NCI-H2196 (cell line): ENCODE results near the gene PADI2.
A peak's percentile ranks its signal among the peaks of the same experiment; 100 is the strongest.
"Not testable (repeated sequence)": the region's sequence is repeated elsewhere in the genome, so short reads cannot be mapped to it uniquely, and the experiment has no call there.

Experiments
- DNase-seq: peaks from one replicate; lab custom pipeline; 2025; ENCODE audit not compliant: unreplicated experiment; lab: John Stamatoyannopoulos, UW

The PADI2 gene

GRCh38 chr1:17086751-17087150 is 32.5 kb downstream of the PADI2 start:
- no peak for DNase-seq

GRCh38 chr1:17084787-17085186 is 34.5 kb downstream of the PADI2 start:
- no peak for DNase-seq

- no peak for DNase-seq
These were observed 36.5 kb downstream of the PADI2 start for GRCh38 chr1:17082761-17083160.

DNA sequence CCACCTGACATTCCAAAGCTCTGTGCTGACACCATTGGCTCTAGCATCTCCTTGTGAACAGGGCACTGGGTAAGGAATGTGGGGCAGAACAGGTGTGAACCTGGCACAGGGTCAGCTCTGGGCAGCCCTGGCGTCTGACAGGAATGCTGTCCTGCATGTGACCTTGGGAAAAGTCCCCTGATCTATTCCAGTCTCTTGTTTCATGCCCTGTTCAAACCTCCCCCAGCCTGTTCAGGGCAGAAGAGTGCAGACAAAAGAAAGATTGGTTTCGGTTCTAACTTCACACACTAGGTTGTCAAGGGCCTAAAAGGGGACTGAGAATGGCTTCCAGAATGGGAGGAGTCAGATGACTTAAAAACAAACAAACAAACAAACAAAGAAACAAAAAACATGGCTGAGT is 37.8 kb downstream of the PADI2 start:
- DNase-seq: peak; percentile 26

GRCh38 chr1:17080880-17081279 is 38.4 kb downstream of the PADI2 start:
- no peak for DNase-seq

DNA sequence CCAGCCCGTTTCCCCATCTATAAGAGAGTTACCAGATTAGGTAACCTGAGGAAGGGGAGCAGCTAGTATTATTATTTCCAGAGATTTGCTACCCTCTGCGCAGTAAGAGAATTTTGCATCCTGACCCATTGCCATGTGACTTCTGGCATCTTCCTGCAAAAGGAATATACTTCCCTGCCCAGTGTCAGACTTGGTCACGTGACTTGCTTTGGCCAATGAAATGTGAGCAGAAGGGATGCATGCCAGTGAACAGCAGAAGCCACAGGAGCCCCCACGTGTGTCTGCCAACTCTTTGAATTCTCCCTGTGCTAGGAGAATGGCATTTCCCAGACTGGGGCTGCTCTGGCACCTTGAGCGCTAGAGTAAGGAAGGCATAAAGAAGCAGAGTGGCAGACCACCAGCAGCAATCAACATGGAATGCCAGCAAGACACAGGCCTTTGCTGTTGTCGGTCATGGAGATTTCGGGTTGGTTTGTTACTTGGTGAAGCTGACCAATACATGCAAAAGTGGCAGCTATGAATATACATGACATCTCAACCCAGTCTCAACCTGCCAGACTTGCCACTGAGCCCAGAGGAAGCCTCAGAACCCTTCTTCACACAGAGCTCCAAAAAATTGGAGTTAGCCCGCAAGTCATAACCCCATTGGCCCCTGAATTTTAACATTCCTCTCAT is 39.0 kb downstream of the PADI2 start:
- DNase-seq: no peak

DNA sequence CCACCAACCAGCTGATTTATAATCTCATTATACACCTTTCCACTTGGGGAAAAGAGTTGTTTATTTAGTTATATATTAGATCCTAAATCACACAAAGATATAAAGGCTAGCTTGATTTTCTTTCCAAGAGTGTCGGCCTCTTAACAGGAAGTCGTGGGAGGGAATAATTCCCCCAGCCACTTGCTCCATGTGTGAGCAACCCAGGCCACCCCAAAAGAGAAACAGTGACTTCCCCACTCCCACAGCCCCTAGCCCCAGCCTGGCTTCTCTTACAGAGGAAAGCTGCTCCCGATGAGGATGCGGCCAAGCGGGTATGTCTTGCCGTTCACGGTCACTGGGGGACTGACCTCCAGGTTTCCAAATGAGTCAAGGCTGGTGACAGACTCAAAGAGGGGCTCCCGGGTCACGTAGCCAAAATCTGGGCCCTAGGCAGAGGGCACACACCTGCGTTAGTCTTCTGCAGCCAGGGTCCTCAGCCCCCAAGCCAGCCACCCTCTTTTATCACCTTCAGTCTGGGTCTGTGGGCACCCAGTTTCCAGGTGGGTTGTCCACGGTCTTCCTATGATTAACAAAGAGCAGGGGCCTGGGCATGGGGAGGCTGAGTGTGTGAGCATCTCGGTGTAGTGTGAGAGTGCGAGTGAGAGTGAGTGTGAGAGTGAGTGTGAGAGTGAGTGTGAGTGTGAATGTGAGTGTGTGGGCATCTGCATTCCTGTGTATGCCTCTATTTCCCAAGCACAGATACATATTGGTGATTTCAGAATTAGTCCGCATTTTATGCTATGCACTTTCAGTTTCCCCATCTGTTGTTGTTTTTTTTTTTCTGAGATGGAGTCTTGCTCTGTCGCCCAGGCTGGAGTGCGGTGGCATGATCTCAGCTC is 40.0 kb downstream of the PADI2 start:
- DNase-seq: no peak

DNA sequence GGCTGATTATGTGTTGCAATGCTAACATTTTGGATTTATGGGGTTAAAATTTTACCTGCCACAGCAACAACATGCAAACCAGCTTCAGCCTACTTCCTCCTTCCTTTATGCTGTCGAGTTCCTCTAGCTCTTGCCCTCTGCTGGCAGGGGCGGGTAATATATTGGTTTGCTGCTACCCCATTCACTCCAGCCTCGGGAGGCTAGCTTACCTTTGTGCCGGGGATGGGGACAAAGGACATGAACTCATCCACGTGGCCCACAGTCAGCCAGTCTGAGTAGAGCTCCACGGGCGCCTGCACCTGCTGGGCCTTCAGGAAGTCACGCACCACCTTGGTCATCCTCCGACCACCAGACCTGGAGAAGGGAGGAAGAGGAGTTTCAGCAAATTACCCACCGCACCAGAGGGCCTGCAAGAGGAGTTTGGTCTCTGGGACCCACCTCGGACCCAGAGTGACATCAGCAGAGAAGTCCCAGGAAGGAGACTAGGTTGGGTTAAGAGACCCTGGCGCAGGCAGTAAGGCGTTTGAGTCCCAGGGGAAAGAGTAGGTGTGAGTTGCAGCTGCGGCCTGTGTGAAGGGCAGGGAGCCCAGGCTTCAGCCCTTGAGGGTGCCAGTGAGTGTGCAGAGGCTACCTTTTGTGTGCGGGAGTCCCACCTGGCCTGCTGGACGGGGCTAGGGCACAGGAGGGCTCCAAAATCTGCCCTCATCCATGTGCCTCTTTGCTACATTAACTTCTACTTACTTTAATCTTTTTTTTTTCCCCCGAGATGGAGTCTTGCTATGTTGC is 43.6 kb downstream of the PADI2 start:
- no peak for DNase-seq

DNA sequence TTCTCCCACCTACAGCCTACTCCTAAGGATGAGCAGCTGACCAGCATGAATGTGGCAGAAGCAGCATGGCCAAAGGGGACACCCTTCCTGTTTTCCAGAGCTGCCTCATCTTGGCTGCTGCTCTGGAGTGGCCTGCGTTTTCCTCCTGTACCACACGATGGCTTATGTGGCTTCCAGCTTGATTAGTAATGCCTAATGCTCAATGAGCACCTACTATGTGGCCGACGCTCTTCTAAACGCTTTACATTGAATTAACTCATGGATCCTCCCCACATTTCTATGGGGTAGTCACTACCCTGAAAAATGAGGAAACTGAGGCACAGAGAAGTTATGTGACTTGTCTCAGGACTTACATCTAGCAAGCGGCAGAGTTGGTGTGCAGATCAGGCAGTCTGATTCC is 47.5 kb downstream of the PADI2 start:
- no peak for DNase-seq

DNA sequence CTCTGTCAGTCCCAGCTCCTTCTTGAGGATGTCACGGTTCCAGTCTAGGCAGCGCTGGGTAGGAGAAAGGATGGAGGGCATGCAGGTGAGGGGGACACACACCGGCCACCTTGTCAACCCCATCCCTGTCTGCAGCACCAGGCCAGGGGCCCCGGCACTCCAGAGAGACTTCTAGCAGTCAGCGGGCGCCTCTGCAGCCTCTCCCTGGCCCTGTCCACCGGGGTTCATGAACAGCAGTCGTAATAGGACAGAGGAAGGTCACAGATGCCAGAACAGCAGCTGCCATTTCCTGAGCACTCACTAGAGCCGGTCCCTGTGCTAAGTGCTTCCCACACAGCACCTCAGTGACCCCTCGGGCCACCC is 49.1 kb downstream of the PADI2 start:
- no peak for DNase-seq

DNA sequence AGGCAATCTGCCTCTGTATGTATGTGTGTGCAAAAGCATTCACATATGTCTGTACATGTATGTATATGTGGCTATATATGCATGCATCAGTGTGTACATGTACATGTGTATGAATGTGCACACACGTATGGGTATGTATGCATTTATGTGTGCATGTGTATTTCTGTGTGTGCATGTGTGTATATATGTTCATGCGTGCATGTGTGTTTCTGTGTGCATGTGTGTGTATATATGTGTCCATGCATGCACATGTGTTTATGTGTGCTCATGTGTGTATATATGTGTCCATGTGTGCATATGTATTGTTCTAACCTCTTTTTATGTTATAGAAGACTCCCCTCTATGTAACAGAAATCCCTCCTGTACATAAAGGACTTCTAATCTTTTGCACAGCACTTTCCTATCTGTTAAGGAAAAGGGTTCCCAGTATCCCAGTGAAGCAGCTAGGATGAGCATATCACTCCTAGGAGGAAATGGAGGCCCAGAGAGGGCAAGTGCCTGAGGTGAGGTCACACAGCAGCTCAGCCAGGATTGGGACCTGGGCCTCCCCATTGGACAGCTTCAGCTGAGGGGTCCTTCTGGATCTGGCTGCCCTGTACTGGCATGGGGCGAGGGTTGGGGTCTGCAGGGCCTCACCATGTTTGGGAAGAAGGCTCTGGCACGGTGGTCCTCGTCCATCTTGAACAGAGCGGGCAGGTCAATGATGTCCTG is 49.6 kb downstream of the PADI2 start:
- DNase-seq: no peak

GRCh38 chr1:17068789-17069188 is 50.5 kb downstream of the PADI2 start:
- DNase-seq: no peak

GRCh38 chr1:17067465-17068240 is 51.6 kb downstream of the PADI2 start:
- DNase-seq: no peak

- DNase-seq: no peak
These were observed 52.2 kb downstream of the PADI2 start for GRCh38 chr1:17067069-17067426.

DNA sequence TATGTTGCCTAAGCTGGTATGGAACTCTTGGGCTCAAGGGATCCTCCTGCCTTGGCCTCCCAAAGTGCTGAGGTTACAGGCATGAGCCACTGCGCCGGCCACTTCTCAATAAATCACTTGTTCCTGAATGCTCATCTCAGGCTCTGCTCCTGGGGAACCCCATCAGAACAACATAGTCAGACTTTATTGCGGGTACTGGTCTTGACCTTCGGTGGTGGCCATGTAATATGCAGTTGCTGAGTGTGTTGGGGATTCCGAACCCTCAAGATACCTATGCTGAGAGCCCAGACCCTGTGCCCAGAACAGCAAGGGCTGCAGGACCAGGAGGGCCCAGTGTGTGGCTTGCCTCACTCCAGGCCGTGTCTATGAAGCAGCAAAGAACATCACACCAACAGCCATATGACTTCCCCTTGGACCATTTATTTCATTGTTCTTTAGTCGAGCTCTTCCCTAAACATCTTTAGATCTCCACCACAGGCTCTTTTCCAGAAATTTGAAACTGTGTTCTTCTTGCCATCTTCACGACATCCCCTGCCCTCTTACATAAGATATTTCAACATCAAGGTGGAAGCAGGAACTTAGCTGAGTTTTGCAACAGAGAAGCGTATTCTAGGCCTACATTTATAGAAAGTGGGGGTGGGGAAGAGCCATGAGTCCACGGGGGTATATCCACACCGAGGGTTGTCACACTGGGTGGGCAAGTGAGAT is 52.7 kb downstream of the PADI2 start:
- no peak for DNase-seq

DNA sequence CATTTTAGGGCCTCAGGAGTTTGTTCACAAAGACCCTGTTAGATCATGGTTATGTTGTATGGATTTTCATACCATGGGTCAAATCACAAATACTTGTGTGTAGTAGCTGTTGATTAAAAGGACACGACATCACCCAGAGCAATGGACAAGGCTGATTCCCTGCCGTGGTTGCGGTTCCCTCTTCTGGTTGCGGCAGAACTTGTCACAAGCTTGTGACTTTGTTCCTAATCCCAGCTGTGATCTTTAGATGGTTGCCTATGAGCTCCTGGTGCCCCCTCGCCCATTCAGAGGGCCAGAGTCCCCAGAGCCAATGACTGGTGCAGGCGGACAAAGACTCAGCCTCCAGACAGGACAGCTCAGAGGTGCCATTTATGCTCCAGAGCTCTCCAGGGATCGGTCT is 53.6 kb downstream of the PADI2 start:
- no peak for DNase-seq

GRCh38 chr1:17062751-17063150 is 56.5 kb downstream of the PADI2 start:
- not testable (repeated sequence) for DNase-seq

DNA sequence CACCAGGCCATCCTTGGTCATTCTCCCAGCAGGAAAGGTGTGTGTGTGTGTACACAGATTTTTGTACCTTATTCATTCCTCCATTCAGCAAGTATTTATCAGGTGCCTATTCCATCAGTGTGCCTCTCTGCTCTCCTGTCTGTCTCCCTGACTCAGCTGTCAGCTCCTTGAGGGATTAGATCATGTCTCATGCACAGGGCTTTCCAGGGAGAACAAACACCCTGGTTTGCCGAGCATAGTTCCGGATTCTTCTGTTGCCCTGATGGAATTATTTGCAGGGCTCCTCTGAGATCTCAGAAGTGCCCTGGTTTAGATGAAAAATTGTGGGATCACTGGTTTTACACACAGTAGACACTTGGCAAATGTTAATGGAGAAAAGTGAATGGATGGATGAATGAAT is 57.4 kb downstream of the PADI2 start:
- DNase-seq: no peak

DNA sequence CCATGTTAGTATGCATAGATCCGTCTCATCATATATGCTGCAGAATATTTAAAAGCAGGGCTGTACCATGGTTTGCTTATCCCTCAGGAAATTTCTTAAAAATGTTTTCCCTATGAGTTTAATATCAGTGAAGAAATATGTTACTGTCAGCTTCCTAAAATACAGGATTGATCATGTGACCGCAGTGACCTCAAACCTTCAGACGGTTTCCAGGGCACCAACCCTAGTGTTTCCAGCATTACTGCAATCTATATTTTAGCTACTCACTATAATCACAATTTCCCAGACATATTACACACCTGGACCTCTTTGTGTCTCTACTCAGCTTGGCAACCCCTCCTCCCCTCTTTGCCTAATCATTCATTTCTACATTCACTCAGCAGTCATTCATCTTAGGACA is 57.8 kb downstream of the PADI2 start:
- DNase-seq: no peak

- DNase-seq: no peak
These were observed 58.9 kb downstream of the PADI2 start for GRCh38 chr1:17060306-17060749.
